WTC11 (cell line): ENCODE measurements around the gene CCDC88A. TPM values are rescaled to one million over a fixed set of nuclear protein-coding genes. Genes with fewer than 3 reads are reported as not detected.
"Not testable (repeated sequence)": the region's sequence is repeated elsewhere in the genome, so short reads cannot be mapped to it uniquely, and the experiment has no call there.

ENCODE experiments used
- ATAC-seq: fragments of 200-7000 bp; cut with Tn5 transposase; 2 replicates; pipeline ENCODE4 v1.10.0; 2021; ENCODE audit warnings: mild to moderate bottlenecking, moderate library complexity
- CTCF ChIA-PET: fragments of 300-600 bp; sonication (Branson Sonifier 250); formaldehyde crosslinking; loops from one replicate; lab custom pipeline; 2021; ENCODE audit warnings: antibody characterized with exemption; lab: Charles Lee
- POLR2A ChIA-PET: fragments of 350-600 bp; sonication (Branson Sonifier 250); formaldehyde crosslinking; loops from one replicate; lab custom pipeline; 2021; ENCODE audit warnings: antibody characterized with exemption; lab: Charles Lee
- DNase-seq: peaks from one replicate; pipeline ENCODE4 v3.0.0; 2021; ENCODE audit warnings: low spot score
- H3K27ac Mint-ChIP-seq: 2 replicates; pipeline ENCODE4 v1.8.0; 2021; ENCODE audit warnings: mixed read lengths
- H3K27me3 Mint-ChIP-seq: 2 replicates; pipeline ENCODE4 v1.8.0; 2021; ENCODE audit warnings: low read depth, mild to moderate bottlenecking, moderate library complexity, mixed read lengths
- H3K36me3 Mint-ChIP-seq: 2 replicates; pipeline ENCODE4 v1.8.0; 2021; ENCODE audit warnings: mixed read lengths
- H3K4me1 Mint-ChIP-seq: 2 replicates; pipeline ENCODE4 v1.8.0; 2022; ENCODE audit warnings: mixed read lengths
- H3K4me3 Mint-ChIP-seq: 2 replicates; pipeline ENCODE4 v1.8.0; 2021; ENCODE audit warnings: mild to moderate bottlenecking, moderate library complexity, mixed read lengths
- H3K9me3 Mint-ChIP-seq: 2 replicates; pipeline ENCODE4 v1.8.0; 2021; ENCODE audit warnings: mixed read lengths
- E2F4 ChIP-seq: sonication (generic); formaldehyde crosslinking; IDR thresholded peaks from 2 replicates; pipeline ENCODE4 v1.8.1; 2022; ENCODE audit warnings: low read depth, mild to moderate bottlenecking, moderate library complexity, missing genetic modification reagents, borderline replicate concordance
- GABPB1 ChIP-seq: sonication (generic); formaldehyde crosslinking; IDR thresholded peaks from 2 replicates; pipeline ENCODE4 v1.8.1; 2023; ENCODE audit warnings: mild to moderate bottlenecking, missing genetic modification reagents
- GTF2I ChIP-seq: fragments of 250-450 bp; sonication (Bioruptor Pico); conservative IDR thresholded peaks from 2 replicates; pipeline ENCODE4 v1.4.0; 2021; ENCODE audit warnings: mild to moderate bottlenecking
- MXD4 ChIP-seq: fragments of 250-450 bp; sonication (Bioruptor Pico); IDR thresholded peaks from 2 replicates; pipeline ENCODE4 v1.8.0; 2021; ENCODE audit warnings: mild to moderate bottlenecking, moderate library complexity, borderline replicate concordance
- MYBL2 ChIP-seq: sonication (generic); formaldehyde crosslinking; IDR thresholded peaks from 2 replicates; pipeline ENCODE4 v1.8.1; 2023; ENCODE audit warnings: mild to moderate bottlenecking, moderate library complexity, missing genetic modification reagents
- NR1H2 ChIP-seq: sonication (generic); formaldehyde crosslinking; IDR thresholded peaks from 2 replicates; pipeline ENCODE4 v1.9.0; 2021; ENCODE audit warnings: mild to moderate bottlenecking, moderate library complexity, missing genetic modification reagents
- OVOL2 ChIP-seq: fragments of 250-450 bp; sonication (Bioruptor Pico); IDR thresholded peaks from 2 replicates; pipeline ENCODE4 v1.9.0; 2021; ENCODE audit warnings: mild to moderate bottlenecking, borderline replicate concordance
- SMAD4 ChIP-seq: sonication (generic); formaldehyde crosslinking; IDR thresholded peaks from 2 replicates; pipeline ENCODE4 v1.8.0; 2022; ENCODE audit warnings: mild to moderate bottlenecking, missing genetic modification reagents
- SOX15 ChIP-seq: fragments of 250-450 bp; sonication (Bioruptor Pico); IDR thresholded peaks from 2 replicates; pipeline ENCODE4 v1.9.0; 2021; ENCODE audit warnings: mild to moderate bottlenecking
- TEAD1 ChIP-seq: sonication (generic); formaldehyde crosslinking; IDR thresholded peaks from 2 replicates; pipeline ENCODE4 v1.8.0; 2022; ENCODE audit warnings: mild to moderate bottlenecking, missing genetic modification reagents
- ZBTB21 ChIP-seq: sonication (generic); formaldehyde crosslinking; IDR thresholded peaks from 2 replicates; pipeline ENCODE4 v1.8.1; 2023; ENCODE audit warnings: mild to moderate bottlenecking, missing genetic modification reagents, borderline replicate concordance
- ZNF121 ChIP-seq: sonication (generic); formaldehyde crosslinking; IDR thresholded peaks from 2 replicates; pipeline ENCODE4 v1.8.0; 2023; ENCODE audit warnings: missing genetic modification reagents
- ZNF263 ChIP-seq: sonication (generic); formaldehyde crosslinking; IDR thresholded peaks from 2 replicates; pipeline ENCODE4 v1.8.1; 2022; ENCODE audit warnings: low read depth, mild to moderate bottlenecking, moderate library complexity, missing genetic modification reagents
- ZNF532 ChIP-seq: fragments of 250-450 bp; sonication (Bioruptor Pico); IDR thresholded peaks from 2 replicates; pipeline ENCODE4 v1.9.0; 2021; ENCODE audit warnings: mild to moderate bottlenecking, borderline replicate concordance
- ZNF671 ChIP-seq: fragments of 250-450 bp; sonication (Bioruptor Pico); IDR thresholded peaks from 2 replicates; pipeline ENCODE4 v1.8.0; 2021; ENCODE audit warnings: mild to moderate bottlenecking
- total RNA-seq: library from RNA; stranded (reverse); gene quantifications from 3 replicates; pipeline ENCODE4 v1.2.3, GENCODE V29; 2021
- TF ChIP-seq, protein P1 (sequence below): sonication (generic); formaldehyde crosslinking; IDR thresholded peaks from 2 replicates; pipeline ENCODE4 v1.8.0; 2022; ENCODE audit warnings: mild to moderate bottlenecking, missing genetic modification reagents
- TF ChIP-seq, protein P2 (sequence below): sonication (generic); formaldehyde crosslinking; IDR thresholded peaks from 2 replicates; pipeline ENCODE4 v1.8.1; 2022; ENCODE audit warnings: mild to moderate bottlenecking, moderate library complexity, missing genetic modification reagents
- TF ChIP-seq, protein P3 (sequence below): sonication (generic); formaldehyde crosslinking; IDR thresholded peaks from 2 replicates; pipeline ENCODE4 v1.8.1; 2022; ENCODE audit warnings: mild to moderate bottlenecking, missing genetic modification reagents, moderate library complexity, borderline replicate concordance
- TF ChIP-seq, protein P4 (sequence below): sonication (generic); formaldehyde crosslinking; IDR thresholded peaks from 2 replicates; pipeline ENCODE4 v1.8.1; 2022; ENCODE audit warnings: missing genetic modification reagents, borderline replicate concordance

CCDC88A gene
- total RNA-seq, 1 experiment from 2014 or later, result 97.5 TPM

- DNase-seq (no peak), ATAC-seq (no peak)
- Mint-ChIP-seq H3K27ac (no peak overlapping the region), H3K9me3 (0 out of 2 replicates have a peak, but pooled peaks cover 2% of the 10 kb centered on the region), H3K36me3 (peaks cover 25% of the 10 kb centered on the region), H3K4me1 (no peaks in the 10 kb centered on the region), H3K27me3 (no peaks in the 10 kb centered on the region), H3K4me3 (no peak overlapping the region)
- ChIA-PET POLR2A (no interaction called here), CTCF (no interaction called here)
- TF ChIP-seq GTF2I (CRISPR knock-in tag), result no peak
- TF ChIP-seq GABPB1, result no peak
- no peak for TF ChIP-seq ZNF532 (CRISPR knock-in tag)
- no peak for TF ChIP-seq SMAD4 (CRISPR knock-in tag)
- TF ChIP-seq, protein P1, sequence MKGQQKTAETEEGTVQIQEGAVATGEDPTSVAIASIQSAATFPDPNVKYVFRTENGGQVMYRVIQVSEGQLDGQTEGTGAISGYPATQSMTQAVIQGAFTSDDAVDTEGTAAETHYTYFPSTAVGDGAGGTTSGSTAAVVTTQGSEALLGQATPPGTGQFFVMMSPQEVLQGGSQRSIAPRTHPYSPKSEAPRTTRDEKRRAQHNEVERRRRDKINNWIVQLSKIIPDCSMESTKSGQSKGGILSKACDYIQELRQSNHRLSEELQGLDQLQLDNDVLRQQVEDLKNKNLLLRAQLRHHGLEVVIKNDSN (CRISPR knock-in tag), result no peak
- no peak for TF ChIP-seq MYBL2 (CRISPR knock-in tag)
- no peak for TF ChIP-seq E2F4 (CRISPR knock-in tag)
- TF ChIP-seq, protein P2, sequence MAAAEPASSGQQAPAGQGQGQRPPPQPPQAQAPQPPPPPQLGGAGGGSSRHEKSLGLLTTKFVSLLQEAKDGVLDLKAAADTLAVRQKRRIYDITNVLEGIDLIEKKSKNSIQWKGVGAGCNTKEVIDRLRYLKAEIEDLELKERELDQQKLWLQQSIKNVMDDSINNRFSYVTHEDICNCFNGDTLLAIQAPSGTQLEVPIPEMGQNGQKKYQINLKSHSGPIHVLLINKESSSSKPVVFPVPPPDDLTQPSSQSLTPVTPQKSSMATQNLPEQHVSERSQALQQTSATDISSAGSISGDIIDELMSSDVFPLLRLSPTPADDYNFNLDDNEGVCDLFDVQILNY (CRISPR knock-in tag), result no peak
- TF ChIP-seq, protein P3, sequence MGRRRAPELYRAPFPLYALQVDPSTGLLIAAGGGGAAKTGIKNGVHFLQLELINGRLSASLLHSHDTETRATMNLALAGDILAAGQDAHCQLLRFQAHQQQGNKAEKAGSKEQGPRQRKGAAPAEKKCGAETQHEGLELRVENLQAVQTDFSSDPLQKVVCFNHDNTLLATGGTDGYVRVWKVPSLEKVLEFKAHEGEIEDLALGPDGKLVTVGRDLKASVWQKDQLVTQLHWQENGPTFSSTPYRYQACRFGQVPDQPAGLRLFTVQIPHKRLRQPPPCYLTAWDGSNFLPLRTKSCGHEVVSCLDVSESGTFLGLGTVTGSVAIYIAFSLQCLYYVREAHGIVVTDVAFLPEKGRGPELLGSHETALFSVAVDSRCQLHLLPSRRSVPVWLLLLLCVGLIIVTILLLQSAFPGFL (CRISPR knock-in tag), result no peak
- TF ChIP-seq, protein P4, sequence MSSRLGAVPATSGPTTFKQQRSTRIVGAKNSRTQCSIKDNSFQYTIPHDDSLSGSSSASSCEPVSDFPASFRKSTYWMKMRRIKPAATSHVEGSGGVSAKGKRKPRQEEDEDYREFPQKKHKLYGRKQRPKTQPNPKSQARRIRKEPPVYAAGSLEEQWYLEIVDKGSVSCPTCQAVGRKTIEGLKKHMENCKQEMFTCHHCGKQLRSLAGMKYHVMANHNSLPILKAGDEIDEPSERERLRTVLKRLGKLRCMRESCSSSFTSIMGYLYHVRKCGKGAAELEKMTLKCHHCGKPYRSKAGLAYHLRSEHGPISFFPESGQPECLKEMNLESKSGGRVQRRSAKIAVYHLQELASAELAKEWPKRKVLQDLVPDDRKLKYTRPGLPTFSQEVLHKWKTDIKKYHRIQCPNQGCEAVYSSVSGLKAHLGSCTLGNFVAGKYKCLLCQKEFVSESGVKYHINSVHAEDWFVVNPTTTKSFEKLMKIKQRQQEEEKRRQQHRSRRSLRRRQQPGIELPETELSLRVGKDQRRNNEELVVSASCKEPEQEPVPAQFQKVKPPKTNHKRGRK (CRISPR knock-in tag), result no peak
- TF ChIP-seq ZNF263, result no peak
- TF ChIP-seq ZNF121 (CRISPR knock-in tag), result no peak
Measured at GRCh38 chr2:55357164-55357563, 62.5 kb downstream of the CCDC88A start.

- H3K9me3 Mint-ChIP-seq, CTCF ChIA-PET, H3K27me3 Mint-ChIP-seq, ATAC-seq, H3K4me3 Mint-ChIP-seq, H3K27ac Mint-ChIP-seq, DNase-seq, H3K4me1 Mint-ChIP-seq, POLR2A ChIA-PET: not testable (repeated sequence)
- peaks cover 35% of the 10 kb centered on the region for H3K36me3 Mint-ChIP-seq
Measured at GRCh38 chr2:55356136-55356535, 63.5 kb downstream of the CCDC88A start.

GRCh38 chr2:55355451-55355850, 64.2 kb downstream of the CCDC88A start:
- Mint-ChIP-seq H3K27me3 (no peaks in the 10 kb centered on the region), H3K9me3 (peaks cover 9% of the 10 kb centered on the region), H3K27ac (no peak overlapping the region), H3K36me3 (peaks cover 37% of the 10 kb centered on the region), H3K4me1 (no peaks in the 10 kb centered on the region), H3K4me3 (no peak overlapping the region)
- no peak for DNase-seq
- ChIA-PET CTCF (no interaction called here), POLR2A (no interaction called here)
- no peak for ATAC-seq
- TF ChIP-seq ZBTB21 (CRISPR knock-in tag) (no peak), NR1H2 (CRISPR knock-in tag) (no peak), ZNF671 (CRISPR knock-in tag) (no peak), OVOL2 (CRISPR knock-in tag) (no peak), TEAD1 (CRISPR knock-in tag) (no peak), MXD4 (CRISPR knock-in tag) (no peak), SOX15 (CRISPR knock-in tag) (no peak)
